ENCODE results near the gene REEP1.

Gene REEP1

GRCh38 chr2:86304416-86304815 lies 33.0 kb downstream of the REEP1 start:
- no peak for DNase-seq

DNA sequence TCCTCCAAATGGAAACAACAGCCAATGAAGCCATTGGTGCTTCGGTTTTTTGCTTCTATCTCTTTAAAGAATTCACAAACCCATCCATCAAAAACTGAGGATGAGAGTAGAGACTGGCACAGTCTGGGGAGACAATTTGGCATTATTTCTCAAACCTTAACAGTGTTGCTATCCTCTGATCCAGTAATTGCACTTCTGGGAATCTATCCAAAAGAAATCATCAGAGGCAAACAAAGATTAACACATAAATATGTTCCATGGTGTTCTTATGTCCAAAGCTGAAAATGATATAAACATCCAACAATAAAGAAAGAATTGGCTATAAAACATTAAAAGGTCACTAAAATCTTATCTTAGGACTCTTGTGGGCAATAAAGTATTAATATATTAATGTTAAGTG lies 35.1 kb downstream of the REEP1 start:
- DNase-seq: no peak

DNA sequence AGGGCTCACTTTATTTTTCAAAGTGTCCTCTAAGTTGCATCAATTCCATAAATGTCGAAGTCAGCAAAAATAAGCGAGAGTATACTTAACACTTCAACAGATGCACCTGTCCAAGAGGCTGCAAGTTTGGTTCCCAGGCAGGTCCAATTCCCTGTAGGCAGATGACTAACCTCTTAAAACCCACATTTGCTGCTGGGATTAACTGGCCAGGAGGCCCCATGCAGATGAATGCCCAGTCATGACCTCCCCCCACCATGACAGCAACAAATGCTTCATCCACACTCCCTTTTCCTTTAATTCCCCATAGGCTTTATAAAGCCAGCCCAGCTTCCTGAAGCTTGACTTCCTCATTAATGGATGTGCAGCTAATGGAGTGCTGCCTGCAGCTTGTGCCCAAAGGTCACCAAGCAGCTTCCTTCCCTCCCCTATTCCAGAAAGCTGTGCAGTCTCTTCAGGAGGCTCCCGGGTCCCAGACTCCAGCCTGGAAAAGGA lies 35.7 kb downstream of the REEP1 start:
- no peak for DNase-seq

- DNase-seq: no peak
Observed at GRCh38 chr2:86301009-86301408, 36.4 kb downstream of the REEP1 start.

GRCh38 chr2:86300496-86300895 lies 36.9 kb downstream of the REEP1 start:
- no peak for DNase-seq

GRCh38 chr2:86298411-86299390 lies 38.7 kb downstream of the REEP1 start:
- DNase-seq: no peak

- DNase-seq: no peak
Observed at GRCh38 chr2:86297382-86298147, 39.9 kb downstream of the REEP1 start.

DNA sequence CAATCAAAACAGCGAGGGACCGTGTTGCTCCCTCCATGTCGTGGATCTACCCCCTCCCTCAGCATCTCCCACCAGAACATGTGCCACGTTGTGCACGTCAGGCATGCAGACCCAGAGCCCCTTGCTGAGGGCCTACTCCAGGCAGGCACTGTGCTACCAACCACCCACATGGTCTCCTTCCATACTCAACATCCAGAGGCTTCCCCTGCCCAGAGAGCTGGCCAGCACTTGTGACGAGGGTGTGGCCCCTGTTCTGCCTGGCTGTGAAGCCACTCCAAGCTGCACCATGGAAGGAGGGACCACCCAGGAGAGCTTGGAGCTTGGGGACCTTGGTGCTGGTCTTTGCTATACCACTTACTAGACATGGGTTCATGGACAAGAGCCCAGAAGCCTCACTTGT lies 40.5 kb downstream of the REEP1 start:
- DNase-seq: no peak

GRCh38 chr2:86295066-86295465 lies 42.4 kb downstream of the REEP1 start:
- DNase-seq: no peak

DNA sequence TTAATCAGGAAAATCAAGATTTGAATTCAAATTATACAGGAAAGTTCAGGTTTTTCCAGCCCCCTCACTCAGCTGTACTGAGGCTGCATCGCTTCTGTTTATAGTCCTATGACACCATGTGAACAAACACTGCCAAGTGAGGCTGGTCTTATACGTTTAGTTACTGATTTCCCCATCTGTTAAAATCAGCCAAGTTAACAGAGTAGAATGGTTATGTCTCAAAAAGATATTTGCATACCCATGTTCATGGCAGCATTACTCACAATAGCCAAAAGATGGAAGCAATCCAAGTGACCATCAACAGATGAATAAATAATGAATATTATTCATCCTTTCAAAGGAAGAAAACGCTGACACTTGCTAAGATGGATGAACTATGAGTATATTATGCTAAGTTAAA lies 43.8 kb downstream of the REEP1 start:
- DNase-seq: no peak

- no peak for DNase-seq
Observed at GRCh38 chr2:86292571-86293515, 44.6 kb downstream of the REEP1 start.

GRCh38 chr2:86291328-86291662 lies 46.1 kb downstream of the REEP1 start:
- no peak for DNase-seq

GRCh38 chr2:86290596-86291327 lies 46.7 kb downstream of the REEP1 start:
- no peak for DNase-seq

- no peak for DNase-seq
Observed at GRCh38 chr2:86286516-86286915, 50.9 kb downstream of the REEP1 start.

DNA sequence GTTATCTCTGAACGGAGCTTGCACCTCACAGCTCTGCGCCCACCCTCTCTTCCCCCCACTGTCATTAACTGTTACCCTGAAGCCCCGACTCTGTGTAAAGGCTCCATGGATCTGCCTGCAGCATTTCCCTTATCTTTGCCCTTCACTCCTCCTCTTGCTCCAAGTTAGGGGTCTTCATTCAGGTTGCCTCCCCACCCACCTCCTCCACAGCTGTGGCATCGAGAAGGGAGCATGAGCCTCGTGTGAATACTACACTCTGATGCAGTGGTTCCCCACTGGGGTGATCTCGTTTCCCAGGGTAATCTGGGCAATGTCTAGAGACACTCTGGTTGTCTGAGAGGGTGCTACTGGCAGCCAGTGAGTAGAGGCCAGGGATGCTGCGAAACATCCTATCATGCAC lies 51.4 kb downstream of the REEP1 start:
- DNase-seq: no peak

DNA sequence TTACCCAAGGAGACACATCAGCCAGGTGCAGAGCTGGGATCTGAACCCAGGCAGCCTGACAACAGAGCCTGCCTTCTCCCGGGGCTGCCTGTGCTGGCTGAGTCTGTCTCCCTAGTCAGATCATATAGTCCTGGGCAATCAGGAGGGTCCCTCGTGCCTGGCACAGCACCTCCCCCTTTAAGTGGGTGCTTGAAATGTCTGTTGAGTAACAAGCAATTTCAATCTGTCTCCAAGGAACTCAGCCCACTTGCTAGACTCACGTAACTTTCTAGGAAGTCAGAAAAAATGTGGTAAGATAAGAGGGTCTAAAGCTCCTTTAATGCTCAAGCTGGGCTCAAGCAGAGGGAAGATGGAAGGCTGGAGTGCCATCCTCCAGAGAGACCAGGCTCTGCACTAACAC lies 51.9 kb downstream of the REEP1 start:
- DNase-seq: no peak

DNA sequence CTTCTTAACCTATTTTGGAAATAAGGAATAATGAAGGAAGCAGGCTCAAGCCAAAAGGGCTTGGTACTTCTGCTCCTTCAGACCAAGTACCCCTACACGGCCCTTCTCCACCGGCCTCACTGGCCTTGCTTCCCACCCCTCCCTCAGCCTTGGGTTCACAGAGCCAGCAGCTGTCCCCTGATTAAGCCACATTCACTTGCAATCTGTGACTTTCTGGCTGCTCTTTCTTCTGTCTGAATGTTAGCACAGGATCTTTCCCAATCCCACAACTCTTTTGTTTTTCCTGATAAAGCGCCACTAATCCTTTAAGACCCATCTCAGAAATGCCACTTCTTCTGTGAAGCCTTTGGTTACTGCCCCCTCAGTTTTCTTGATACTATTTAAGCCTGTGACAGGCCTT lies 52.4 kb downstream of the REEP1 start:
- DNase-seq: no peak

DNA sequence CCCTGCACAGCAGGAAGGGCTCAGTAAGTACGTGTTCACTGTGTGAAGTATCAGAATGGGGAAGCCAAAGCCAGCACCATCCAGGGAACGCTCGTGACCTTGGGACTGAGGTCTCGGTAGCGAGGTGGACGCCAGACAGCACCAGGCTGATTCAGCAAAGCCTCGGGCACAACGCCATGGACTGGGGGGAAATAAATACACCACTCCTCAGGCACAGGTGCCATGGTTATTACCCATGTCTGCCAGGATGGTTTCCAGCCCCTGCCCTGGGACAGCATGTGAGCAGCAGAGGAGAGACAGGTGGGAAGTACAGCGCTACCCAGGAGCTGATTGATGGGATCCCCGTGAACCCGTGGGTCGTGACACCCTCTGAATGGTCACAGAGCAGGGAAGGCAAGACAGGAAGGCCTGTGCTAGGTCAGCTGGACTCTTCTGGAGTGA lies 53.0 kb downstream of the REEP1 start:
- no peak for DNase-seq

DNA sequence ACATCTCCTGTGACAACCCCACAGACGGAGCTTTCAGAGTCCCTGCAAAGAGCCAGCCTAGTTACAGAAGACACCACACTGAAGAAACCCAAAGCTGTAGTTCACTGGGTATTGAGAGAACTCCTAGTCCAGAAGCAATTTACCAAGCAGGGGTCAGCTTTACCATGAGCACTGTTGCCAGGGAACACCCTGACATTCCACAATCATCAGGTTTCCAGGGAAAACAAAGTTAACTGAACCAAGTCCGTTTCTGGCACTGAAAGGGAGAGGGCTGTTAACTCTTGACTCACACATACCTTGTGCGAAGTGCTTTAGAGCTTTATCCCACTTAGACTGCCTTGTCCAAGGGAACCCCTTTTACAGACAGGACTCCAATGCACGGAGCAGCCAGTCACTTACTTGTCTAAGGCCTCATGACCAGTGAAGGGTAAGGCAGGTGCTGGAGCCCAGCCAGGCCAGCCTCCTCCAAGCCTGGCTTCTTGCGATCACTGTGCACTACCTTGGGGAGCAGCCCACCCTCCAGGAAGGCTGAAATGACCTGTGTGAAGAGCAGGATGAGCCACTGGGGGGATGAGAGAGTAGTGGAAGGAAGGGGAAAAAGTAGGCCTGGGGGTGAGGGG lies 53.9 kb downstream of the REEP1 start:
- DNase-seq: no peak

- no peak for DNase-seq
Observed at GRCh38 chr2:86281066-86281700, 56.2 kb downstream of the REEP1 start.

- DNase-seq: no peak
Observed at GRCh38 chr2:86280191-86280667, 57.2 kb downstream of the REEP1 start.
